Measurements from ENCODE around the gene TNFAIP8L2.

GRCh38 chr1:151137789-151138188 lies 18.7 kb upstream of the TNFAIP8L2 start:
- no peak for TF ChIP-seq POLR2A (IDR thresholded peaks at IDR 0.05; ENCODE audit: low read length)
- TF ChIP-seq GATA1 (IDR thresholded peaks at IDR 0.05; ENCODE audit: low read depth, low read length): no peak

All from erythroblast (primary cell).